ENCODE data around the gene PLEKHB1.
A peak's percentile ranks its signal among the peaks of the same experiment; 100 is the strongest.

Gene PLEKHB1

GRCh38 chr11:73655686-73656085 lies 9.3 kb downstream of the PLEKHB1 start:
- Histone ChIP-seq H3K36me3 (ENCODE audit: control insufficient read depth, insufficient read depth, low read length) (no peaks in the 10 kb centered on the region), H3K27ac (ENCODE audit: low read length) (no peak overlapping the region), H3K4me1 (ENCODE audit: control insufficient read depth, insufficient read depth, low read length) (peaks cover 2% of the 10 kb centered on the region; the same call in 1 of the 2 replicates), H3K4me3 (ENCODE audit: low read length) (no peak overlapping the region), H3K27me3 (ENCODE audit: control insufficient read depth, insufficient read depth, low read length) (no peaks in the 10 kb centered on the region; the same call in 1 of the 2 replicates), H3K9me3 (ENCODE audit: control insufficient read depth, insufficient read depth, low read length) (no peaks in the 10 kb centered on the region)
- DNase-seq (ENCODE audit: low read depth, low spot score), result no peak
- no CpG with 5 or more reads among the region's 8 CpGs for WGBS (ENCODE audit: insufficient coverage, insufficient read length)

DNA sequence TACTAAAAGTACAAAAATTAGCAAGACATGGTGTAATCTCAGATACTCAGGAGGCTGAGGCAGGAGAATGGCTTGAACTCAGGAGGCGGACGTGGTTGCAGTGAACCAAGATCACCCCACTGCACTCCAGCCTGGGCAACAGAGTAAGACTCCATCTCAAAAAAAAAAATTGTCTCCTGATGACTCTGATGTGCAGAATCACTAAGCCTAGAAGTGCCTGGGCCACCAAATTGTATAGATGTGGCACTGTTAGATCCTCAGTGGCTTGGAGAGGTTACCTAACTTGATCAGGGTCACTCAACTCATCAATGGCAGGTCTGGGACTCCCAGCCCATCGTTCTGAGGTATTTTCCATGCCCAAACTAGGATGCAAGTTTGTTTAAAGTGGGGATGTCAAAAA lies 10.6 kb downstream of the PLEKHB1 start:
- peaks cover 2% of the 10 kb centered on the region; the same call in 1 of the 2 replicates for H3K4me1 ChIP-seq (ENCODE audit: control insufficient read depth, insufficient read depth, low read length)
- no peak for DNase-seq (ENCODE audit: low read depth, low spot score)
- H3K27ac ChIP-seq (ENCODE audit: low read length), result no peak overlapping the region
- H3K9me3 ChIP-seq (ENCODE audit: control insufficient read depth, insufficient read depth, low read length), result no peaks in the 10 kb centered on the region
- no CpG with 5 or more reads among the region's 3 CpGs for WGBS (ENCODE audit: insufficient coverage, insufficient read length)
- H3K4me3 ChIP-seq (ENCODE audit: low read length), result no peak overlapping the region
- H3K27me3 ChIP-seq (ENCODE audit: control insufficient read depth, insufficient read depth, low read length), result no peaks in the 10 kb centered on the region; the same call in 1 of the 2 replicates
- no peaks in the 10 kb centered on the region for H3K36me3 ChIP-seq (ENCODE audit: control insufficient read depth, insufficient read depth, low read length)

DNA sequence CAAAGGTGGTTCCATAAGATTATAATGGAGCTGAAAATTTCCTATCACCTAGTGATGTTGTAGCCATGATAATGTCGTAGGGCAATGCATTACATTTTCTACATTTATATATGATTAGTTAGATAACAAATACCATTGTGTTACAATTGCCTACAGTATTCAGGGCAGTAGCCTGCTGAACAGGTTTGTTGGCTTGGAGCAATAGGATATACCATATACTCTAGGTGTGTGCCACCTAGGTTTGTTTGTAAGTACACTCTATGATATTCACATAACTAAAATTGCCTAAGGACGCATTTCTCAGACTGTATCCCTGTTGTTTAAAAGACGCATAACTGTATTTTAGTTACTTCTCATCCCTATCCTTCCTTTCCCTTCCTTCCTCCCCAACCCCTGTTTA lies 13.6 kb downstream of the PLEKHB1 start:
- no peaks in the 10 kb centered on the region for H3K4me1 ChIP-seq (ENCODE audit: control insufficient read depth, insufficient read depth, low read length)
- WGBS (ENCODE audit: insufficient coverage, insufficient read length), result no CpG with 5 or more reads among the region's 3 CpGs

GRCh38 chr11:73660497-73661034 lies 14.2 kb downstream of the PLEKHB1 start:
- no CpG with 5 or more reads among the region's 25 CpGs for WGBS (ENCODE audit: insufficient coverage, insufficient read length)
- no peaks in the 10 kb centered on the region for H3K36me3 ChIP-seq (ENCODE audit: control insufficient read depth, insufficient read depth, low read length)
- no peak overlapping the region for H3K4me3 ChIP-seq (ENCODE audit: low read length)
- no peaks in the 10 kb centered on the region for H3K9me3 ChIP-seq (ENCODE audit: control insufficient read depth, insufficient read depth, low read length)
- DNase-seq (ENCODE audit: low read depth, low spot score), result no peak
- no peaks in the 10 kb centered on the region for H3K4me1 ChIP-seq (ENCODE audit: control insufficient read depth, insufficient read depth, low read length)
- no peak overlapping the region for H3K27ac ChIP-seq (ENCODE audit: low read length)
- H3K27me3 ChIP-seq (ENCODE audit: control insufficient read depth, insufficient read depth, low read length), result no peaks in the 10 kb centered on the region; the same call in 1 of the 2 replicates

More for the DNA sequence above, 13.6 kb downstream of the PLEKHB1 start:
- Histone ChIP-seq H3K4me3 (ENCODE audit: low read length) (no peak overlapping the region), H3K27me3 (ENCODE audit: control insufficient read depth, insufficient read depth, low read length) (no peaks in the 10 kb centered on the region; the same call in 1 of the 2 replicates), H3K36me3 (ENCODE audit: control insufficient read depth, insufficient read depth, low read length) (no peaks in the 10 kb centered on the region), H3K9me3 (ENCODE audit: control insufficient read depth, insufficient read depth, low read length) (no peaks in the 10 kb centered on the region), H3K27ac (ENCODE audit: low read length) (no peak overlapping the region)
- no peak for DNase-seq (ENCODE audit: low read depth, low spot score)

- Histone ChIP-seq H3K4me3 (ENCODE audit: low read length) (peak overlapping the region; percentile 15; the same call in 1 of the 2 replicates), H3K9me3 (ENCODE audit: control insufficient read depth, insufficient read depth, low read length) (no peaks in the 10 kb centered on the region), H3K36me3 (ENCODE audit: control insufficient read depth, insufficient read depth, low read length) (no peaks in the 10 kb centered on the region), H3K27ac (ENCODE audit: low read length) (no peak overlapping the region), H3K4me1 (ENCODE audit: control insufficient read depth, insufficient read depth, low read length) (no peaks in the 10 kb centered on the region), H3K27me3 (ENCODE audit: control insufficient read depth, insufficient read depth, low read length) (no peaks in the 10 kb centered on the region; the same call in 1 of the 2 replicates)
- WGBS (ENCODE audit: insufficient coverage, insufficient read length), result no CpG with 5 or more reads among the region's 40 CpGs
- DNase-seq (ENCODE audit: low read depth, low spot score), result peak; percentile 91
Observed at GRCh38 chr11:73661035-73661628, 14.8 kb downstream of the PLEKHB1 start.

GRCh38 chr11:73662445-73663157 lies 16.2 kb downstream of the PLEKHB1 start:
- H3K9me3 ChIP-seq (ENCODE audit: control insufficient read depth, insufficient read depth, low read length), result no peaks in the 10 kb centered on the region
- no peaks in the 10 kb centered on the region; the same call in 1 of the 2 replicates for H3K27me3 ChIP-seq (ENCODE audit: control insufficient read depth, insufficient read depth, low read length)
- no peak overlapping the region for H3K27ac ChIP-seq (ENCODE audit: low read length)
- no CpG with 5 or more reads among the region's 3 CpGs for WGBS (ENCODE audit: insufficient coverage, insufficient read length)
- H3K4me1 ChIP-seq (ENCODE audit: control insufficient read depth, insufficient read depth, low read length), result no peaks in the 10 kb centered on the region
- DNase-seq (ENCODE audit: low read depth, low spot score), result no peak
- H3K4me3 ChIP-seq (ENCODE audit: low read length), result no peak overlapping the region
- H3K36me3 ChIP-seq (ENCODE audit: control insufficient read depth, insufficient read depth, low read length), result no peaks in the 10 kb centered on the region

DNA sequence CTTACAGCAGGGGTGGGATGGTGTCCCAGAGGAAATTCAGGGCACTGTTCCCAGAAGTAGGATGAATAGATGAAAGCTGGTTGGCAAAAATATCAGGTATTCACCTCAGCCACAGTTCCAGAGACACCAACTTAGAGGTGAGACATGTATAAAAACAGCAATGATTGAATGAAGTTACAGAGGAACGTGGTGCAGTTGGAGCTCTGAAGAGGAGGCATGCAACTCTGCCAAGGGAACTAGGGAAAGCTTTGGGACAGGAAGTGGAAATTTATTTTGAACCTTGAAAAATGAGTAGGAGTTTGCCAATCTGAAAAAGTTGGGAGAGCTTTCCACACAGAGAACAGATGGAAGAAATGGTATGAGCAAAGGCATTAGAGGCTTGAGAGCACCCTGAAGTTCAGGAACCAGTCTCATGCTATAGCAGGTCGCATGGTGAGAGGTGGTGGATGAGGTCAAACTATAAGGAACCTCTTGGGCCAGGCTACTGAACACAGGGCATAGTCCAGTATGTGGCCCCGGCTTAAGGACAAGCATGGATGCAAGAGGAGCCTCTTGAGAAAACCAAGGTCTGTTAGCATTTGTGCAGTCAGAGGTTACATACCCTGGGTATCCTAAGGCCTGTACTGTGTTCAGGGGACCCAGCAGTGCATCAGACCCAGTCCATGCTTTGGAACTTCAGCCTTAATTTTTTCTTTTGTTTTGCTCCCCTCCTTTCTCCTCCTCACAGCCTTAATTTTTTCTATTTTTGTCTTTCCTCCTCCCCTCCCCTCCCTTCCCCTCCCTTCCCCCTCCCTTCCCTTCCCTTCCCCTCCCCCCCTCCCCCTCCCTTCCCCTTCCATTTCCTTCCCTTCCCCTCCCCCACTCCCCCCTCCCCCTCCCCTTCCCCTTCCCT lies 17.5 kb downstream of the PLEKHB1 start:
- no peaks in the 10 kb centered on the region for H3K4me1 ChIP-seq (ENCODE audit: control insufficient read depth, insufficient read depth, low read length)
- no CpG with 5 or more reads among the region's 3 CpGs for WGBS (ENCODE audit: insufficient coverage, insufficient read length)
- no peak for DNase-seq (ENCODE audit: low read depth, low spot score)
- no peak overlapping the region for H3K27ac ChIP-seq (ENCODE audit: low read length)
- no peak overlapping the region for H3K4me3 ChIP-seq (ENCODE audit: low read length)
- no peaks in the 10 kb centered on the region; the same call in 1 of the 2 replicates for H3K27me3 ChIP-seq (ENCODE audit: control insufficient read depth, insufficient read depth, low read length)
- no peaks in the 10 kb centered on the region for H3K36me3 ChIP-seq (ENCODE audit: control insufficient read depth, insufficient read depth, low read length)
- H3K9me3 ChIP-seq (ENCODE audit: control insufficient read depth, insufficient read depth, low read length), result no peaks in the 10 kb centered on the region

DNA sequence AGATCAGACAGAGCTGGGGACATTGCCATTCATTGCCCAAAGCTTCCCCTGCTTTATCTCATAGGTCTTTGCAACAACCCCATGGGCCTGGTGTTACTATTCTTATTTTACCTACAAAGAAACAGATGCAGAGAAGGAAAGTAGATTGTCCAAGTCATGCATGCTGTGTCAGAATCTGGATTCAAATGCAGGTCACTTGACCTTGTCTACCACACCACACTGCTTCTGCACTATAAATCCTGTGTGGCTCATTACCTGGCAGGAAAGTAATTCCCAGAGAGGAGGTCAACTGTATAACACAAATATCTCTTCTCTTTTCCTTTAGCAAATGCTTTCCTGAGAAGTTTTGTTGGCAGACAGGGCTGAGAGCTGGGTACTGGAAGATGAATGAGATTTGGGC lies 18.5 kb downstream of the PLEKHB1 start:
- Histone ChIP-seq H3K27me3 (ENCODE audit: control insufficient read depth, insufficient read depth, low read length) (no peaks in the 10 kb centered on the region), H3K36me3 (ENCODE audit: control insufficient read depth, insufficient read depth, low read length) (no peaks in the 10 kb centered on the region), H3K4me1 (ENCODE audit: control insufficient read depth, insufficient read depth, low read length) (no peaks in the 10 kb centered on the region), H3K4me3 (ENCODE audit: low read length) (no peak overlapping the region), H3K27ac (ENCODE audit: low read length) (no peak overlapping the region), H3K9me3 (ENCODE audit: control insufficient read depth, insufficient read depth, low read length) (no peaks in the 10 kb centered on the region)
- DNase-seq (ENCODE audit: low read depth, low spot score), result no peak

- no CpG with 5 or more reads among the region's 1 CpG for WGBS (ENCODE audit: insufficient coverage, insufficient read length)
- no peak overlapping the region for H3K27ac ChIP-seq (ENCODE audit: low read length)
Observed at GRCh38 chr11:73667891-73668290, 21.5 kb downstream of the PLEKHB1 start.

GRCh38 chr11:73670808-73671207 lies 24.4 kb downstream of the PLEKHB1 start:
- no peak for DNase-seq (ENCODE audit: low read depth, low spot score)
- H3K27ac ChIP-seq (ENCODE audit: low read length), result no peak overlapping the region
- no CpG with 5 or more reads among the region's 3 CpGs for WGBS (ENCODE audit: insufficient coverage, insufficient read length)

More at GRCh38 chr11:73667891-73668290, 21.5 kb downstream of the PLEKHB1 start:
- DNase-seq (ENCODE audit: low read depth, low spot score), result no peak
- no peaks in the 10 kb centered on the region for H3K27me3 ChIP-seq (ENCODE audit: control insufficient read depth, insufficient read depth, low read length)
- H3K9me3 ChIP-seq (ENCODE audit: control insufficient read depth, insufficient read depth, low read length), result no peaks in the 10 kb centered on the region
- H3K36me3 ChIP-seq (ENCODE audit: control insufficient read depth, insufficient read depth, low read length), result no peaks in the 10 kb centered on the region
- H3K4me3 ChIP-seq (ENCODE audit: low read length), result no peak overlapping the region
- no peaks in the 10 kb centered on the region for H3K4me1 ChIP-seq (ENCODE audit: control insufficient read depth, insufficient read depth, low read length)

More at GRCh38 chr11:73670808-73671207, 24.4 kb downstream of the PLEKHB1 start:
- no peaks in the 10 kb centered on the region for H3K9me3 ChIP-seq (ENCODE audit: control insufficient read depth, insufficient read depth, low read length)
- no peak overlapping the region for H3K4me3 ChIP-seq (ENCODE audit: low read length)
- no peaks in the 10 kb centered on the region for H3K36me3 ChIP-seq (ENCODE audit: control insufficient read depth, insufficient read depth, low read length)
- no peaks in the 10 kb centered on the region for H3K27me3 ChIP-seq (ENCODE audit: control insufficient read depth, insufficient read depth, low read length)
- H3K4me1 ChIP-seq (ENCODE audit: control insufficient read depth, insufficient read depth, low read length), result no peaks in the 10 kb centered on the region
